Fibroblast of villous mesenchyme (primary cell): ENCODE results near the gene KLK5. TPM values are rescaled to one million over a fixed set of nuclear protein-coding genes. Genes with fewer than 3 reads are reported as not detected.

Source experiments
- DNase-seq: peaks from one replicate; pipeline ENCODE4 v3.0.0-alpha.2; 2010; ENCODE audit warnings: low read depth
- H3K4me3 ChIP-seq: 2 replicates; pipeline ENCODE4 v1.5.1; 2011; ENCODE audit warnings: low read depth, mild to moderate bottlenecking, low read length
- total RNA-seq: library from RNA; depleted of rRNA; stranded (reverse); fragments of >200 nt; gene quantifications from 2 replicates; pipeline ENCODE4 v1.2.3, GENCODE V29; 2012
- TF ChIP-seq, protein P1 (sequence below): IDR thresholded peaks from 2 replicates; pipeline ENCODE4 v1.5.1; 2012; ENCODE audit warnings: low read depth, mild to moderate bottlenecking, low read length; ENCODE audit not compliant: insufficient read depth

The KLK5 gene
- total RNA-seq, 1 donor, result not detected

DNA sequence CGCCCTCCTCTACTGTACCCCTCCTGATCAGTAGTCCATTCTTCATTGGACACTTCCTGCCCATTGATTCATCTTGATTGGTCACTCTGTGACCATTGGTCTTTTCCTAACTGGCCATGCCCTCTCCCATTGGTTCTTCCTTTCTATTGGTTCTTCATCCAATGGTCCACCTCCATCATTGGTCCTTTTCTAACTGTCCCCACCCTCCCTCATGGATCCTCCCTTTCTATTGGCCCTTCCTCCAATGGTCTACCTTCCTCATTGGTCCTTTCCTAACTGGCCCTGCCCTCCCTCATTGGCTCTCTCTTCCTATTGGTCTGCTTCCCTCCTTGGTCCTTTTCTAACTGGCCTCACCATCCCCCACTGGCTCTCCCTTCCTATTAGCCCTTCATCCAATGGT, 9.4 kb upstream of the KLK5 start:
- no peak for DNase-seq
- TF ChIP-seq, protein P1, sequence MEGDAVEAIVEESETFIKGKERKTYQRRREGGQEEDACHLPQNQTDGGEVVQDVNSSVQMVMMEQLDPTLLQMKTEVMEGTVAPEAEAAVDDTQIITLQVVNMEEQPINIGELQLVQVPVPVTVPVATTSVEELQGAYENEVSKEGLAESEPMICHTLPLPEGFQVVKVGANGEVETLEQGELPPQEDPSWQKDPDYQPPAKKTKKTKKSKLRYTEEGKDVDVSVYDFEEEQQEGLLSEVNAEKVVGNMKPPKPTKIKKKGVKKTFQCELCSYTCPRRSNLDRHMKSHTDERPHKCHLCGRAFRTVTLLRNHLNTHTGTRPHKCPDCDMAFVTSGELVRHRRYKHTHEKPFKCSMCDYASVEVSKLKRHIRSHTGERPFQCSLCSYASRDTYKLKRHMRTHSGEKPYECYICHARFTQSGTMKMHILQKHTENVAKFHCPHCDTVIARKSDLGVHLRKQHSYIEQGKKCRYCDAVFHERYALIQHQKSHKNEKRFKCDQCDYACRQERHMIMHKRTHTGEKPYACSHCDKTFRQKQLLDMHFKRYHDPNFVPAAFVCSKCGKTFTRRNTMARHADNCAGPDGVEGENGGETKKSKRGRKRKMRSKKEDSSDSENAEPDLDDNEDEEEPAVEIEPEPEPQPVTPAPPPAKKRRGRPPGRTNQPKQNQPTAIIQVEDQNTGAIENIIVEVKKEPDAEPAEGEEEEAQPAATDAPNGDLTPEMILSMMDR, result no peak

DNA sequence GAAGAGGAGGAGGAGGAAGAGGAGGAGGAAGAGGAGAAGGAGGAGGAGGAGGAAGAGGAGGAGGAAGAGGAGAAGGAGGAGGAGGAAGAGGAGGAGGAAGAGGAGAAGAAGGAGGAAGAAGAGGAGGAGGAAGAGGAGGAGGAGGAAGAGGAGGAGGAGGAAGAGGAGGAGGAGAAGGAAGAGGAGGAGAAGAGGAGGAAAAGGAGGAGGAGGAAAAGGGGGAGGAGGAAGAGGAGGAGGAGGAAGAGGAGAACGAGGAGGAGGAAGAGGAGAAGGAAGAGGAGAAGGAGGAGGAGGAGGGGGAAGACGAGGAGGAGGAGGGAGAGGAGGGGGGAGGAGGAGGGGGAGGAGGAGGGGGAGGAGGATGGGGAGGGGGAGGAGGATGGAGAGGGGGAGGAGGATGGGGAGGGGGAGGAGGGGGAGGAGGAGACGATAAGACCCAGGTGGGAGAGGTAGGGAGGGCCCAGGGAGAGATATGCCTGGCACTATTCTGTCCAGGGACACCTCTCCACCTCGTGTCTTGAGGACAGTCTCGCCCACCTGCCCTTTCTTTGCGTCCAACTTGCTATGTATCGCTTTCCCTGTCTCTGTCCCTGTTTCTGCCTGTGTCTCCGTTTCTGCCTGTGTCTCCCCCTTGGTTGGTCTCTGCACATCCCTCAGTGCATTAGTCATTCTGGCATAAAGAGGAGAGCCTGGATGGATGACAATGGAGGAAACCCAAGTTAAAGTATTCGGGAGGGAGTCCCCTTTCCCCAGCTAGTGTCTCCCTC, 7.1 kb upstream of the KLK5 start:
- no peak overlapping the region for H3K4me3 ChIP-seq
- TF ChIP-seq, protein P1, result no peak
- no peak for DNase-seq

More for the DNA sequence above, 9.4 kb upstream of the KLK5 start:
- no peak overlapping the region for H3K4me3 ChIP-seq

DNA sequence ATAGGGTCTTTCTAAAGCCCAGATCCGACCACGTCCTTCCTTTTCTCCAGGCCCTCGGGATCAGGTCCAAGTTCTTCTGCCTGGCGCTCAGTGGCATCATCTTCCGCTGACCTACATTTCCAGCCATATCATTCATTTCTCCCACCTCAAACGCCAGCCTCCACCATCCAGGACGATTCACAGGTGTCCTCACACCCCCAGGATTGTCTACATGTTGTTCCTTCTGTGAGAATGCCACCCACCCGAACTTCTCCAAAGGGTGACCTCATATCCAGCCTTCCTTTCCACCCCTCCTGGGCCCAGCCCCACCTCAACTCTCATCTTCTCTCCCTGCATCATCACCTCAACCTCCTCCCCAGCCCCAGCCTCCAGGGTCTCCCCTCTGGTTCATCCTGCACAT, 4.7 kb upstream of the KLK5 start:
- DNase-seq, result no peak
- H3K4me3 ChIP-seq, result no peak overlapping the region
- TF ChIP-seq, protein P1, result no peak

DNA sequence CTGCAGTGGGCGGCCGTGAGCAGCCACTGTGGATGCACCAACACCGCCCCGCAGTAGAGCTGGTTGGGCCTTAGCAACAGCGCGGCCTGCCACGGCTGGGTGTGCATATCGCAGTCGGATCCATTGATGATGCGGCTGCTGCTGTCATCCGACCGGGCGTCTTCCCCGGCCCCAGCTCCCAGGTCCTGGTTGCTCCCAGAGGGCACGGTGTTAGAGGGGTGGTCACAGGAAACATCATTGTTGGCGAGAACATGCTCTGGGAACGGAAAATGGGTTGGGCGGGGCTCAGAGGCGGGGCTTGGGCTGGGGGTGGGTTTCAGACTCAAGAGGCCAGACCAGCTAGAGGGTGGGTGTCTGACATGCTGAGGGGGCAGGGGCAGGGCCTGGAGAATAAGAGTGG, 3.0 kb downstream of the KLK5 start:
- TF ChIP-seq, protein P1, result no peak
- no peak for DNase-seq

DNA sequence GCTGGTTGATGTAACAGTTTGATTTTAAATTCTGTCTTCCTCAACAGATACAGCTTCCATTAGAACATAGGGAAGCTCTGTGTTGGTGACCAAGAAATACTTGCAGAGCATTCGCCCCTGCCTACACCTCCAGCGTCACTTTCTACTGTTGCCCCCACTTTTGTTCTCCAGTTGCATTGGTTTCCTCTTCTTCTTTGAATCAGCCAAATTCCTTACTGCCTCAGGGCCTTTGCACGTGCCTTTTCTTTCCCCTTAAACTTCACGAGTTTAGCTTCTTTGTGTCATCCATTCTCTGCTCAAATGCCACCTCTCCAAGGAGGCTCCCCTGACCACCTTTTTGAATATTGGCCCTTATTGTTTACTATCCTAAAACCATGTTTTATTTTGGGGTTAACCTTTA, 5.7 kb downstream of the KLK5 start:
- TF ChIP-seq, protein P1, result no peak
- no peak for DNase-seq

More for the DNA sequence above, 3.0 kb downstream of the KLK5 start:
- H3K4me3 ChIP-seq, result no peak overlapping the region

DNA sequence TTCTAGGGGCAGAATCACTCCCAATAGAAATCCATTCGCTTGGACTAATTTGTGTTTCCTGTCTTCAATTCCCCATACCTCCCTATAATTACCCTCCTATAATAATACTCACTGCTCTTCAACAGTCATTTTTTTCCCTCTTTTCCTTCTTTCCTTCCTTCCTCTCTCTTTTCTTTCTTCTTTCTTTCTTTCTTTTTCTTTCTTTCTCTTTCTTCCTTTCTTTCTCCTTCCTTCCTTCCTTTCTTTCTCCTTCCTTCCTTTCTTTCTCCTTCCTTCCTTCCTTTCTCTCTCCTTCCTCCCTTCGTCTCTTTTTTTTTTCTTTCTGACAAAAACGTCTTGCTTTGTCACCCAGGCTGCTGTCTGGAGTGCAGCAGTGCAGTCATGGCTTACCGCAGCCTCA, 8.0 kb downstream of the KLK5 start:
- TF ChIP-seq, protein P1, result no peak
- no peak for DNase-seq
- no peak overlapping the region for H3K4me3 ChIP-seq

More for the DNA sequence above, 5.7 kb downstream of the KLK5 start:
- no peak overlapping the region for H3K4me3 ChIP-seq
